SKM-1 (cell line): ENCODE measurements around the gene FAAH.

ENCODE experiments used
- DNase-seq: peaks from one replicate; lab custom pipeline; 2025; ENCODE audit not compliant: unreplicated experiment; lab: John Stamatoyannopoulos, UW

FAAH gene

GRCh38 chr1:46421739-46422138, 27.6 kb downstream of the FAAH start:
- DNase-seq: no peak

GRCh38 chr1:46422261-46422871, 28.2 kb downstream of the FAAH start:
- no peak for DNase-seq

- DNase-seq: no peak
Observed at GRCh38 chr1:46423574-46424240, 29.6 kb downstream of the FAAH start.

- no peak for DNase-seq
Observed at GRCh38 chr1:46424730-46425129, 30.6 kb downstream of the FAAH start.

- no peak for DNase-seq
Observed at GRCh38 chr1:46425726-46426125, 31.6 kb downstream of the FAAH start.

GRCh38 chr1:46427541-46427940, 33.4 kb downstream of the FAAH start:
- no peak for DNase-seq

GRCh38 chr1:46429436-46429835, 35.3 kb downstream of the FAAH start:
- no peak for DNase-seq

- no peak for DNase-seq
Observed at GRCh38 chr1:46431695-46432094, 37.6 kb downstream of the FAAH start.

GRCh38 chr1:46432781-46433327, 38.7 kb downstream of the FAAH start:
- no peak for DNase-seq

GRCh38 chr1:46434358-46434757, 40.2 kb downstream of the FAAH start:
- DNase-seq: no peak

GRCh38 chr1:46436844-46437243, 42.7 kb downstream of the FAAH start:
- no peak for DNase-seq

- DNase-seq: peak; percentile 33
Observed at GRCh38 chr1:46437723-46438122, 43.6 kb downstream of the FAAH start.

GRCh38 chr1:46438346-46438745, 44.2 kb downstream of the FAAH start:
- DNase-seq: no peak

- DNase-seq: no peak
Observed at GRCh38 chr1:46440478-46440877, 46.4 kb downstream of the FAAH start.

GRCh38 chr1:46442317-46443161, 48.4 kb downstream of the FAAH start:
- DNase-seq: peak; percentile 85

- DNase-seq: no peak
Observed at GRCh38 chr1:46444466-46444865, 50.3 kb downstream of the FAAH start.

GRCh38 chr1:46445773-46446256, 51.7 kb downstream of the FAAH start:
- no peak for DNase-seq

GRCh38 chr1:46446646-46447498, 52.8 kb downstream of the FAAH start:
- DNase-seq: peak; percentile 36

- DNase-seq: no peak
Observed at GRCh38 chr1:46447499-46448108, 53.5 kb downstream of the FAAH start.
